ENCODE data around the gene SPAG7. TPM values are rescaled to one million over a fixed set of nuclear protein-coding genes. Genes with fewer than 3 reads are reported as not detected.

The SPAG7 gene, protein sequence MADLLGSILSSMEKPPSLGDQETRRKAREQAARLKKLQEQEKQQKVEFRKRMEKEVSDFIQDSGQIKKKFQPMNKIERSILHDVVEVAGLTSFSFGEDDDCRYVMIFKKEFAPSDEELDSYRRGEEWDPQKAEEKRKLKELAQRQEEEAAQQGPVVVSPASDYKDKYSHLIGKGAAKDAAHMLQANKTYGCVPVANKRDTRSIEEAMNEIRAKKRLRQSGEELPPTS
- polyA plus RNA-seq (ENCODE audit: insufficient read length in 4 of 4) = 100 to 1,000 TPM in 3 of 4 donors, 10 to 100 TPM in 1; 97.2 to 111 (median 106) TPM

DNA sequence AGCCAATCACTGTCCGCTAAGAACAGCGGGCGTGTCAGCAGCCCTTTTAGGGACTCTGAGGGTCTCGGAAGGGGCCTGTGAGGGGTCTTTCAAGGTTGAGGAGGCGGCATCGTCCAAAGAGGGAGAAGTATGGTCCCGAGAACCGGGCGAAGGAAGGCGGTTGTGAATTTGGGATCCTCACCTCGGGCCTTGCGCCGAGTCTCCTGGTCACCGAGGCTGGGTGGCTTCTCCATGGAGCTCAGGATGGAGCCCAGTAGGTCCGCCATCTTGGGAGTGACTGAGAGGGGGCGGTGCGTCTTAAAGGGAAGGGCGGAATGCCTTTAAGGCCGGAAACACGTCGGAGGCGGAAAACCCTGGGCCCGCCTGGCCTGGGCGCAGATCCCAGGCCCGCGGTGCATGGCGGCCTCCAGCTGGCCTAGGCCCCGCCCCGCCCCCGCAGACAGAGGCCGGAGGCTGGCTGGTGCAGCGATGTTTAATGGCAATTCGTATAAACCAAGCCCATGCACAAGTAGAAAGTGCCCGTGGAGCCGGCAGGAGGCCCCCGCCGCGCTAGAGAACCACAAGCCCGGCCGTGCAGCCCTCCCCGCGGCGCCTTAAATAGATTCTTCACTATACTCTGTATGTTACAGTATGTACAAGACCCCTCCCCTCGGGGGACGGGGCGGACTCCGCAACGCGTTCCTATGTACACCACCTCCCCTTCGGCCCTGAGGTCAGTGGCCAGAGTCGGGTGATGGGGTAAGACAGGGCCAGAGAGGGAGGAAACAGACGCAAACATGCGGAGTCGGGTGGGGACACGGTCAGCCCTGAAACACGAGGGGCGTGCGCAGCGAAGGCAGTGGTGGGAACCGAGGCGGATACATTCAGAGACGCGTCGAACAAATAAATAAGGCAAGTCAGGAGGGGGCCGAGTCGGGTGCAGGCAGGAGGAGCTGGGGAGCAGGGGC lies at the start of gene SPAG7:
Gene SPAG7, minus strand, starts transcription at position 279 of the 947 bp plus-strand sequence. Its CDS starts 13 bp downstream, at position 266.
- peak; percentile 93 to 99 (median 99) for DNase-seq (ENCODE audit: low read depth in 4 of 4, low spot score in 2 of 4)

DNA sequence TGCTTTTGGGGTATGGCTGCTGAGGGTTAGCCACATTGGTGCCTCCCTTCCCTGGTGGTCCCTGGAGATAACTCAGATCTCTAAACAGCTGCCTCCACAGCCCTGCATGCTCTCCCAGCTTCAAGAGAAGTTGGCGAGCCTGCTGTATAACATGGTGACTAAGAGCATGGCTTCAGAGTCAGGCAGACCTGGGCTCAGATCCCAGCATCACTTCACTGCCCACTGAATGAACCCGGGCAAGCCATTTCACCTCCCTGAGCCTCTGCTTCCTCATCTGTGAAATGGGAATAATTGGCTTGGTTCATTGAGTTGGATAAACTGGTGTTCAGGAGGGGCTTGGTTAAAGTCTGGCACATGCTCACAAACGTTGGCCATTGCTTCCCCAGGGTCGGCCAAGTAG lies 46.7 kb upstream of the SPAG7 start:
- DNase-seq (ENCODE audit: low read depth in 4 of 4, low spot score in 2 of 4) = no peak

DNA sequence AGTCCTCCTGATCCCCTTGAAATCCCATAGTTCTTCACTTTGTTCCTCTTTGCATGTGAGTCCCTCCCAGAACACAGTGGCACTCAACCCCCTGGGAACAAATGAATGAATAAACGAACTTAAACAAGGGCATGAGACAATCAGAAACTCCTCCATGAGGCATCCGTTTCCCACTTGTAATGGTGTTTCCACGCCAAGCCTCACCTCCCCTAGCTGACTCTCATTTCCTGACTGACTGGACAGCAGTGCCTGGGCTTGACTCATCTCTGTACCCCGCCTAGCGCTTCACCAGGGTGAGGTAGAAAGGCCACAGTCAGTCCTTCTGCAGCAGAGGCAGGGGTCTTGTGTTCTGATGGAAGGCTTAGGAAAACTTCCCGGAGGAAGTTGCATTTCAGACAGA lies 44.3 kb upstream of the SPAG7 start:
- no peak for DNase-seq (ENCODE audit: low read depth in 4 of 4, low spot score in 2 of 4)

DNA sequence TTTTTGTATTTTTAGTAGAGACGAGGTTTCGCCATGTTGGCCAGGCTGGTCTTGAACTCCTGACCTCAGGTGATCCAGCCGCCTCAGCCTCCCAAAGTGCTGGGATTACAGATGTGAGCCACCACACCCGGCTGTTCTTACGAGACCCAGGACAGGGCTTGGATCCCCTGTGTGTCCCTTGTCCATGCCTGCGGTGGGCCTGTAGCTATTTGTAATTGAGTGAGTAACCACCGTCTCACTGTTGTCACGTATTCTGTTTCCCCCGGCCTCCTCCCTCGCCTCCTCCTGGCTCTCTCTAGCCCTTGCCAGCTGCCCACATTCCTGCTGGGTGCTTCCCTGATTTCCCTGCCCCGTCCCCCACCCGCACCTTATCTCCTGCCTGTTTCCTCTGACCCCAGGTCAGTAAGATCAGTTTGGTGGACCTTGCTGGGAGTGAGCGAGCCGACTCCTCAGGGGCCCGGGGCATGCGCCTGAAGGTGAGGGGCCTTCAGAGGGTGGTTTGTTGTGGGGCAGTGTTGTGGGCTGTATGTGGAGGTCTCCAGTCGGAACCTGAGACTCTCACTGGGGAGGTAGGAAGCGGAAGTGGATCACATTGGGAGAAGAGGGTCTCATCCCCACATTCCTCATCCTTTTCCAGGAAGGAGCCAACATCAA lies 35.7 kb upstream of the SPAG7 start:
- no peak for DNase-seq (ENCODE audit: low read depth in 4 of 4, low spot score in 2 of 4)

DNA sequence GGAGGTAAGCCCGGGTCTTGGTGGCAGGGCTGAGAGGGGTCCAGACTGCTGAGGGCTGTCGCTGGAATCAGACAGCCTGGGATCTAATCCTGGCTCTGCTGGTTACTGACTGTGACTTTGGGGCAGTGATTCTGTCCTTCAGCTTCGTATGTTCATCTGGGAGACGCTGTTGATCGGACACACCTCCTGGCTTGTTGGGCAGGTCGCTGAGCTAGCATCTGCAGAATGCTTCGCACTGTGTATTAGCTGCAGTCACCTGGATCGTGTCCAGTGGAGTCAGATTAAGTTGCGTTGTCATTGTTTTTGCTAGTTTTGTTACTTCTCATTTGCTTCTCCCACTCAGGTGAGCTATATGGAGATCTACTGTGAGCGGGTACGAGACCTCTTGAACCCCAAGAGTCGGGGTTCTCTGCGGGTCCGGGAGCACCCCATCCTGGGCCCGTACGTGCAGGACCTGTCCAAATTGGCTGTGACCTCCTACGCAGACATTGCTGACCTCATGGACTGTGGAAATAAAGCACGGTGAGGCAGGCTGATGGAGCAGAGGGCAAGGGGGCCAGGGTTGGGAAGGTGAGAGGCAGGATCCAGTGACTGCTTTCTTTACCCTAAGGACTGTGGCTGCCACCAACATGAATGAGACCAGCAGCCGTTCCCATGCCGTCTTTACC lies 34.6 kb upstream of the SPAG7 start:
- DNase-seq (ENCODE audit: low read depth in 4 of 4, low spot score in 2 of 4) = no peak

DNA sequence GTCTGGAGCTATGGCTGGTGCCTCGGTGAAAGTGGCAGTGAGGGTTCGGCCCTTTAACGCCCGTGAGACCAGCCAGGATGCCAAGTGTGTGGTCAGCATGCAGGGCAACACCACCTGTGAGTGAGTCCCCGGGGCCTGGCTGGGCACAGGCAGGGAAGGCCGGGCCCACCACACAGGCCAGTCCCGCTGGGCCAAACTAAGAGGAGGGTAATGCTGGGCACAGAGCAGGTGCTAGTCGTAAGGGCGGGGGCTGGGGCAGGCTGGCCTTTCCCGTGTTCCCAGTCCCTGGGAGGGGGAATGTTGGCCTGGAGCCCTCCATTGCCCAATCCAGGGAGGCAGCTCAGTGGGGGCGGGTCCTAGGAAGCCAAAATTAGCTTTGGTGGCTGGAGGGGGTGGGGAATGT lies 32.6 kb upstream of the SPAG7 start:
- no peak for DNase-seq (ENCODE audit: low read depth in 4 of 4, low spot score in 2 of 4)

DNA sequence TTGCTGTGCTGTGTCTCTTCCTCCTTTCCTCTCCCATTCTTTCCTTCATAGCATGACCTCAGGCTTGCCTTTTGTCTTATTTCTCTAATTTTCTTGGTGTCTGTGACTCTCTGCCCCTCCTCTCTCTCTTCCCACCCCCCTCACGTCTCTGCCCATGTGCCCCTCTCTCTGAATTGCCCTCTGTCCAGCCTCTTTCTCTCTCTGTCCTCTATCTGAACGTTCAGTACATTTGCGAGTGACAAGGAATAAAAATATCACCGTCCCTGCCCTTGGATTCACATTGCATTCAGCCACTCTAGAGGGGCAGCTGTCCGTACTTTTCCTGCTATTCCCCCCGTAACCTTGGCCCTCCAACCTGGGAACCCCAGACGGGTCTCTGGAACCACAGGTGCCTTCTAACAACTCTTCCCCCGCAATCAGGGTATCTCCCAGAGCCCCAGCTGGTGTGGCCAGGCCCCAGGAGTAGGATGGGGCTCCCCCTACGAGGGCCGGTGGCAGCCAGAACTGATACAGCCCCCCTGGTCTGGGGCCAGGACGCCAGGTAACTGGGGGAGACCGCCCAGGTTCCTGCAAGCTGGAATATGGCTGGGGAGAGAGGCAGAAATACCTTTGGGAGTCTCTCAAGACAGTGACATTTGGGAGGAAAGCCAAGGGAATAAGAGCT lies 31.9 kb upstream of the SPAG7 start:
- no peak for DNase-seq (ENCODE audit: low read depth in 4 of 4, low spot score in 2 of 4)

DNA sequence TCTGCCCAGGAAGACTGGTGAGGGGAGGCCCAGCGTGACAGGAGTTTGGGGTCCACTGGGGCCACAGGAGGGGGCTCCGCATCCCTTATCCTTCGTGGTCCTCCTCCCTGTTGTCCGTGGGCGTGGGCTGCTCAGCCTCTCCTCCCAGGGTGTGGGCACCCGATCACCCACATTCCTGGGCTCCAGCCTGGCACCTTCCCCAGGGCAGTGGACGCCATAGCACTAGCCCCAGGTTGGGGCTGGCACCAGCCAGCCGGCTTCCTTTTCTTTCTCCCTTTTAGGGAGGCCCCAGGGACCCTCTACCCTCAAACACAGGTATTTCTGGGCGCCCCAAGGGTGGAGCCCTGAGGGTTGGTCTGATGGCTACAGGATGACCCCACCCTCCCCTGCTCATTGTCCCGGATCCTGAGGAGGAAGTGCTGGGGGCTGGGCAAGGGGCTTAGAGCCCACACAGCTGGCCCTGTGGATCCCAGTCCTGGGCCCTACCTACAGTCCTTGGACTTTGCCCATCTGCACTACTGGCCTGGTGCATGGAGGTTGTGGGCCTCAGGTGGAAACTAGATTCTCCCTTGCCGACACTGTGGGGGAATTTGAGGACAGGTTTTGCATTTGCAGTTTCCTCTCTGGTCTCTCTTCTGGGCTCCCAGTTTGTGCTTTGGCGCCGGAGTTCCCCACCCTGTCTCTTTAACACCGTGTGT lies 31.3 kb upstream of the SPAG7 start:
- no peak for DNase-seq (ENCODE audit: low read depth in 4 of 4, low spot score in 2 of 4)

DNA sequence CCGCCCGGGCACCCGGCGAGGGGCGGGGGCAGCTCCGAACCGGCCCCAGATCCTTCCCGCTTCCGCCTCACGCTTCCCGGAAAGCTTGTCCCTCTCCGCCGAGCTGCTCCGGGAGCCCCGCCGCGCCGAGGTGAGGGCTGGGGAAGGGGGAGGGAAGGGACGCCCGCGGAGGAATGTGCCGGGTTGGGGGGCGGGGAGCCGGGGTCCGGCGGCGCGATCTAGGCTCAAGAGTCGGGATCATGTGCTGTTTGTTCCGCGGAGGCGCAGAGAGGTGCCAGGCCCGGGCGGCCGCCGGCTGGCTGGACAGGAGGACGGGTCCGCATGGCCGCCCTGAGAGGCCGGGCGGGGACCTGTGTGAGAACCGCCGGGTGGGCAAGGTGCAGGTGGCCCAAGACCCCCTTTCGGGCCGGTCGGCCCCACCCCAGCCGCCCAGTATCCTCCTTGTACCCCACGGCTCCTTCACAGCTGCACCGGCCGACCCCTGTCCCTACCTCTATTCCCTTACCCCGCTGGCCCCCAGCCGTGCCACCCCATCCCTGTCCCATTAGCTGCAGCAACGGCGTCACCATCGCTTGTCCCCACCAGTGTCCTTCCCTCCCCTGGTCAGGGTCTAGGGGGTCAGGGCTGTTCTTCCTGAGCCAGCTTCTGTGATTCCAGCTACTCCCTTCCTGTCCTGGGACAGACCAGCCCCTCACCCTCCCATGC lies 30.6 kb upstream of the SPAG7 start:
- DNase-seq (ENCODE audit: low read depth in 4 of 4, low spot score in 2 of 4) = peak in 1 of 4 donors; percentile 24

DNA sequence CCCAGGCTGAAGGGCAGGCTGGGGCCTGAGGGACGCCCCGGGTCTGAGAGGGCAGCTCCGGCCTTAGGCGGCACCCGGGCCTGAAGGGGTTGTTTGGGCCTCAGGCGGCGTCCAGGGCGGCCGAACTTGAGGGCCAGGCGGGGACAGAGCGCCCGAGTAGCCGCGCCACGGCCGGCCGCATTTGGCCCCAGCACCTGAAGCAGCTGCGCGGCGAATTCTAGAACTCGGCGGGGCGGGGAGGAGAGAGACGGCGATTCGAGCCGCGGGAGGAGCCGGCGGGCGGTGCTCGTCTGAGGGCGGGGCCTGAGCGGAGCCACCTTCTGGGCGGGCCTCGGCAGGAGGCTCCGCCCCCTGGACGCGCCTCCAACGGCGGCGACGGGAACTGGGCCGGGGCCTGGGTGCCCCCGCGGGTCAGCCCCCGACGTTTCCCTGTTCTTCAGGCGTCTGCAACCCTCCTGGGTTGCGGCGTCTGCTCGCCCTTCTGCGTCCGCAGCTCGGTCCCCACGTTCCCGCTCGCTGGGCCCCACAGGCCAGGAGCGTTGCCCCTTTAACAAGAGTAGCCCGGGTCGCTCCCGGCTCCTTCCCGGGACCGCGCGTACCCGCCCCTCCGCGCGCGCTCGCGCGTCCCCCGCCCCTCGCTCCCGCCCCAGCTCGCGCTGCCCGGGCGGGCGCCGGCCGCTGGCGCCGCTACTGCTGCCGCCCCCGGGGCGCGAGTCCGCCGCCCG lies 29.8 kb upstream of the SPAG7 start, which contains the start of the genes INCA1 and KIF1C:
Gene INCA1, minus strand, starts transcription at position 221 of the 725 bp plus-strand sequence. CDS start 3,085 bp downstream, outside the sequence.
Gene KIF1C, plus strand, starts transcription at position 649 of the 725 bp plus-strand sequence. CDS start 2,297 bp downstream, outside the sequence.
- peak; percentile 78 to 87 (median 84) for DNase-seq (ENCODE audit: low read depth in 4 of 4, low spot score in 2 of 4)

DNA sequence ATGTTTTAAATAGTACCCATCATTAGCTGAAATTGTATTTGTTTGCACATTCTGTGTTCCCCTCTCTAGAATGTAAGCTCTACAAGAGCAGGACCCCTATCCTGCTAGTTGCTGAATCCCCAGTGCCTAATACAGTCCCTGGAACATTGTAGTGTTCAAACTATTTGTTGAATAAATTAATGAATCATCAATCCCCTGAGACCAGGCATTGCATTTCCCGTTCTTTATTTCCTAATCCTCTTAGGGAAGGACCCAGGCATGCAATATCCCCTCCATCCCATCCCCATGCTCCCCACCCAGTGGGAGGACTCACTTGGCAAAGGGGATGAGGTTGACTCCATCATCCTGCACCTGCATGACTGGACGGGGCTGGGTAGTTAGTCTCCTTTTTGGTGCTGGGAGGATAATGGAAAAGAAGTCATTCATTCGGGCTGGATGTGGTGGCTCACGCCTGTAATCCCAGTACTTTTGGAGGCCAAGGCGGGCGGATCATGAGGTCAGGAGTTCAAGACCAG lies 26.5 kb upstream of the SPAG7 start:
- DNase-seq (ENCODE audit: low read depth in 4 of 4, low spot score in 2 of 4) = no peak

DNA sequence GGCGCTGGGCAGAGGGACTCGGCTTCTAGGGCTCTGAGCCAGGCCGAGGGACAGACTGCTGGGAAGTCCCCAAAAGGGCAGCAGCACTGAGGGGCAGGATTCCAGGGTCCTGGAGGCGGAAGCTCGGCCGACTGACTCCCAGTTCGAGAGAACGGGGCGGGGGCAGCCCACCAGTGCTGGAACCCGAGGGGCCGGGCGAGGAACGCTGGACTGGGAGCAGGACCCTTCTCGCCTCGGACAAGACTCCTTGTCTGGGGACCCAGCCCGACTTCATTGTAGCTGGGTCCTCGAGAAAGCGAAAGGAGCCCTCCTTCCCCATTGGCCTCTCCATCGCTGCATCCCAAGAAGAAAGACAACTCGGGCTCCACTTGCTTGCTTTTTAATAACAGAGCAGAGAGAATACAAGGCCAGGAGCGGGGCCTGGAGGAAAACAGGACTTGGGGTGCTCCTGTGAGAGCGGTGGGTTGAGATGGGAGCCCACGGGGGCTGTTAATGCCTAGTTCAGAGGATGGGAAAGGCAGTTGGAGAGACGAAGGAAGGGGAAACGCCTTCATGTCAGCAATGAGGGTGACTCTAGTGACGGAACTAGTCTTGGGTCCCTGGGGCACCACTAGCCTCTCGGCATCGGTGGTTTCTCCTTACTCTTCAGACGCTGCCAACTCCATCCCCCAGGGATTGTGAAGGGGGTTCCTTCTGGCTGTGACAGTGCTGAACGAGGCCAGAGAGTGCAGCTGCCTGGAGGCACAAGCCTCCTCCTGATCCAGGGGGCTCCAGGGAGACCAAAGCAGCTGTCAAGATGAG lies 20.4 kb upstream of the SPAG7 start:
- DNase-seq (ENCODE audit: low read depth in 4 of 4, low spot score in 2 of 4) = no peak

DNA sequence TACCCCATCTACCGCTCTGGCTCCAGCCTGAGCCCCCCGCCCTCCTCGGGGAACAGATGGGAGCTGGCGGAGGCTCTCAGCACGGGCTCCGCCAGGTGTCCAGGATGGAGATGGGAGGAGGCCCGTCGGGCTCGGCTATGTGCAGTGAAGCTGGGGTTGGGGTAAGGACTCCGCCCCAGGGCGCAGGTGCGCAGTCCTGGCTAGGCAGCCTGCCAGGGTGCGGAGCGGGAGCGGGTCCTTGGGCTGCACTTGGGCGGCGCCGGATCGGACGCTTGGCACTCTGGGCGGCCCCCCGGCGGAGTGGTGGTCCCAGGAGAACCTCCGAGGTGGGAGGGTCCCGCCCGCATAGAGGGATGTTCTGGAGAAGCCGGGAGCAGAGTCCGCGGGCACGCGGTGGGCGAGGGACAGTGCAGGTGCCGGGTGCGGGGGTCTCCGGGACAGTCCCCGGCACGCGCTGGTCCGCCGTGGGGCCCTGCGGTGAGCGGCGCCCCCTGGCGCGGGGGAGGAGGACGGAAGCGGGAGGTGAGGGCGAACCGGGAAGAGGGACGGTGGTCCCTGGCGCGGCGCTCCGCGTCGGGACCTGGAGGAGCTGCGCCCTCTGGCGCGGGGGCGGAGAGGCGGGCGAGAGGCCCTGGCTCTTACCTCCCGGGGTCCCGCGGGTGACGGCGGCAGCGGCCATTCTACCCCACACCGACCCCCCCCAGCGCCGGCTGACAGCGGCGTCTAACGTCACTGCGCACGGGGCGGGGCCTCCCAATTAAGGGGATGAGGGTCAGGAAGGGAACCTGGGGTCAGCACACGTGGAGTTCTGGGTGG lies 19.5 kb upstream of the SPAG7 start, which contains the start of gene CAMTA2:
Gene CAMTA2, minus strand, starts transcription at position 725 of the 816 bp plus-strand sequence. CDS start 1,453 bp downstream, outside the sequence.
- DNase-seq (ENCODE audit: low read depth in 4 of 4, low spot score in 2 of 4) = no peak

DNA sequence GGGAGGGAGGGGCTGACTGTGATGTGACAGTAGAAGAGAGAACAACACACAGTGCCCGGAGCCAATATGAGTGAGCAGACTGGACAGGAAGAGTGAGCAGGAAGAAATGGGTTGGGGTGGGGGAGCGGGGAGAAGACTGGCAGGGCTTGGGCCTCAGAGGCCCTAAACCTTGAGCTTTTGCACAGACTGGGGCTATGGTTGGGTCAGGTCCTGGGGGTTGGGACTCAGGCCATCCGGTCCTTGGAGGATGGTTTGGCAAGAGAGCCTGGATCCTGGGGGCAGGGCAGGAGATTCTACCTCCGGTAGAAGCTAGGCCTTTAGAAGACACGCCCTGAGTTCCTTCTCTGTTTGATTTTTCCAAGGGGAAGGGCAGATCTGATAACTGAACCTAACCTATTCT lies 18.8 kb upstream of the SPAG7 start:
- DNase-seq (ENCODE audit: low read depth in 4 of 4, low spot score in 2 of 4) = no peak

DNA sequence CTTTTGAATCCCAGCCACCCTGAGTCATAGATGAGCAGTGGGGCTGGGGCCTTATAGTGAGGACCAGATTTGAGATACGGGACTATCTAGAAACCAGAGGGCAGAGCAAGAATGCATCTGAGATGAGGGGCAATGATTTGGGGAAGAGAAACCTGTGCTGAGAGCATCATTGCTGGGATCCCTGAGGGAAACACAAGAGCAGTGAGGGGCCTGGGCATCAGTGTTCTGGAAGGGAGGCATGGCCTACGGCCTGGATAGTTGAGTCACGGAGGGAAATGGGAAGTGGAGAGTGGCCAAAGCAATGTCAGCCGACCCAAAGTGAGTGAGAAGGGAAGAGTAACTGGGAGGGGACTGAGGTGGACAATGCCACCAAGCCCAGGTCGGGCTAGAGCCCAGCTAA lies 14.7 kb upstream of the SPAG7 start:
- DNase-seq (ENCODE audit: low read depth in 4 of 4, low spot score in 2 of 4) = no peak

DNA sequence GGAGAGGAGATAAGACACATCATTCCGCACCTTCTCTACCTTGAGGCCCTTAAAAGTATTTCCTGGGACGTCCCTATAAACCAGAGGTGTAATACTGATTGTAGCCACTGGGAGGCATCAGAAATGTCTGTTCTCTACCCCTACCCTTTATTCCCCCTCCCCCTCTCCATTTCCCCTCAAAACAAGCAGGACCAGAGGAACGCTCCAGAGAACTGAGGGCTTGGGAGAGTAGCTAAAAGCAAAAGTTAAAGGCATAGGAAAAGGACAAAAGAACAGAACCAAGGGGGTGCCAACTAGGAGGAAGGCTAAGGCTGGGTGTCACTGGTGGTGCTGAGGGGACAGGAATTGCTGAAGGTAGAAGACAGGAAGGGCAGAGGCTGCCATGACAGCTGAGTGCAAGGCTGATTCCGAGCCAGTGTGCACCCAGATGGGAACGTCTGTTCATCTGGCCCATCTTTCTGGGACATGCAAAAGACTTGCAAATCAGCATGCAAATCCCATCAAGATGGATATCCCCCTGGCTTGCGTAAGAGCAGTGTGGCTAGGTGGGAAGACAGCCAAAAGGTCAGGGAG lies 13.1 kb upstream of the SPAG7 start:
- DNase-seq (ENCODE audit: low read depth in 4 of 4, low spot score in 2 of 4) = no peak
